Measurements from ENCODE around the gene IL17RB.

IL17RB gene

GRCh38 chr3:53806182-53807116, 39.9 kb upstream of the IL17RB start:
- DNase-seq: no peak
- no peak for TF ChIP-seq GATA1 (IDR thresholded peaks at IDR 0.05; ENCODE audit: low read depth, low read length)
- no peak for TF ChIP-seq POLR2A (IDR thresholded peaks at IDR 0.05; ENCODE audit: low read length)

DNA sequence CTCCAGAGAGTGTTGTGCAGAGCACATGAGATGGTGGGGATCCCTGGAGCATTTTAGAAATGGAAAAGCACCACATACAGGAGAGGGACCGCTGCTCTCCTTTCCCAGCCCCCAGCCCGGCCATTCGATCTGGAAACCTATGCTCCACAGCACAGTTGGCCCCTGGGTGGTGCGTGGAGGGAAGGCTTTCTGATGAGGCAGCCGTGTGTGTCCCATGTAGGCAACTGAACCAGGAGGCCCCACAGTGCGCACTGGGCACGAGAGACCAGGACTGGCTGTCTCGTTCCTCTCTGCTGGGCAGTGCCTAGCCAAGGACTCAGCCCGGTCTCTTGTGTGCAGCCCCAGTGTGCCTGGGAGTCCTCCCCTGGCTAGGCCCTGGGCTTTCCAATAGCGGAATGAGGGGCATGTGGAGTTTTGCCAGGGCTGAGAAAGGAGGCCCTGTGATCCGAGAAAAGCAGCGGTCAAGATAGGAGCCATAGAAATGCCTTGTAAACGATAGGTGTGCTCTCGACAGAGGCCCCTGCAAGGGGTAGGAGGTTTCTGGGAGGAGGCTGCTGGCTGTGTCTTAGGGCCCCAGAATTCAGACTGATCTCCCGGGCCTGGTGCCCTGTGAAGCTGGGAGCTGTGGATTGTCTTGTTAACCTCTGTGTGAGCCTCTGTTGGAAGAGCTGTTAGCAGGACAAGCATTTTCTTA, 39.1 kb upstream of the IL17RB start:
- TF ChIP-seq POLR2A (IDR thresholded peaks at IDR 0.05; ENCODE audit: low read length): no peak
- TF ChIP-seq GATA1 (IDR thresholded peaks at IDR 0.05; ENCODE audit: low read depth, low read length): no peak
- DNase-seq: no peak

- TF ChIP-seq GATA1 (IDR thresholded peaks at IDR 0.05; ENCODE audit: low read depth, low read length) (no peak), POLR2A (IDR thresholded peaks at IDR 0.05; ENCODE audit: low read length) (no peak)
- DNase-seq: no peak
Observed at GRCh38 chr3:53808496-53808895, 37.9 kb upstream of the IL17RB start.

- no peak for DNase-seq
- no peak for TF ChIP-seq GATA1 (IDR thresholded peaks at IDR 0.05; ENCODE audit: low read depth, low read length)
- TF ChIP-seq POLR2A (IDR thresholded peaks at IDR 0.05; ENCODE audit: low read length): no peak
Observed at GRCh38 chr3:53809267-53809666, 37.1 kb upstream of the IL17RB start.

DNA sequence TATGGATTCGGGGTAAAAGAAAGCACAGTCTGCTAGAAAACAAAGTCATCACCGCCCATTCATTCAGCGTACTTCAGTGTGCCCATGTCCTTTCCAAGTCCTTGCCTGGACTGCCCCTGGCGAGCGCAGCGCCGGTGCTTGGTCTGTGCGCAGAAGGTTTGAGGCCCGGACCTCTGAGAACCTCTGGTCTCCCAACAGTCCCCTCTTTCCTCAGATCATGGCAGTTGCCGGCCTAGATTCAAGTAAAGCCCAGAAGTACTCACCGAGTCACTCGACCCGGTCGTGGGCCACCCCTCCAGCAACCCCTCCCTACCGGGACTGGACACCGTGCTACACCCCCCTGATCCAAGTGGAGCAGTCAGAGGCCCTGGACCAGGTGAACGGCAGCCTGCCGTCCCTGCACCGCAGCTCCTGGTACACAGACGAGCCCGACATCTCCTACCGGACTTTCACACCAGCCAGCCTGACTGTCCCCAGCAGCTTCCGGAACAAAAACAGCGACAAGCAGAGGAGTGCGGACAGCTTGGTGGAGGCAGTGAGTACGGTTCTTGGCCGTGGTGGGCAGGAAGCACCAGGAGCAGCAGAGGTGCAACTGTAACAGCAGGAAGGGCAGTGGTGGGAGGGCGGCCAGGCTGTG, 36.5 kb upstream of the IL17RB start:
- DNase-seq: no peak
- TF ChIP-seq GATA1 (IDR thresholded peaks at IDR 0.05; ENCODE audit: low read depth, low read length) (no peak), POLR2A (IDR thresholded peaks at IDR 0.05; ENCODE audit: low read length) (no peak)

GRCh38 chr3:53811143-53811927, 35.0 kb upstream of the IL17RB start:
- DNase-seq: no peak
- no peak for TF ChIP-seq POLR2A (IDR thresholded peaks at IDR 0.05; ENCODE audit: low read length)
- TF ChIP-seq GATA1 (IDR thresholded peaks at IDR 0.05; ENCODE audit: low read depth, low read length): no peak

GRCh38 chr3:53812434-53812833, 33.9 kb upstream of the IL17RB start:
- DNase-seq: no peak

DNA sequence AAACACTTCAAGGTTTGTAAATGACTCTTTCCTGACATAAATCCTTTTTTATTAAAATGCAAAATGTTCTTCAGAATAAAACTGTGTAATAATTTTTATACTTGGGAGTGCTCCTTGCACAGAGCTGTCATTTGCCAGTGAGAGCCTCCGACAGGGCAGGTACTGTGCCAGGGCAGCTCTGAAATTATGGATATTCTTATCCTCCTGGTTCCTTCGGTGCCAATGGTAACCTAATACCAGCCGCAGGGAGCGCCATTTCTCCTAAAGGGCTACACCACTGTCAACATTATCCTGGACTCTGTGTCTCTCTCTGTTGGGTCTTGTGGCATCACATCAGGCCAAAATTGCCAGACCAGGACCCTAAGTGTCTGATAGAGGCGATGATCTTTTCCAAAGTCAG, 33.1 kb upstream of the IL17RB start:
- TF ChIP-seq POLR2A (IDR thresholded peaks at IDR 0.05; ENCODE audit: low read length) (no peak), GATA1 (IDR thresholded peaks at IDR 0.05; ENCODE audit: low read depth, low read length) (no peak)
- DNase-seq: no peak

More at GRCh38 chr3:53812434-53812833, 33.9 kb upstream of the IL17RB start:
- no peak for TF ChIP-seq POLR2A (IDR thresholded peaks at IDR 0.05; ENCODE audit: low read length)
- no peak for TF ChIP-seq GATA1 (IDR thresholded peaks at IDR 0.05; ENCODE audit: low read depth, low read length)

DNA sequence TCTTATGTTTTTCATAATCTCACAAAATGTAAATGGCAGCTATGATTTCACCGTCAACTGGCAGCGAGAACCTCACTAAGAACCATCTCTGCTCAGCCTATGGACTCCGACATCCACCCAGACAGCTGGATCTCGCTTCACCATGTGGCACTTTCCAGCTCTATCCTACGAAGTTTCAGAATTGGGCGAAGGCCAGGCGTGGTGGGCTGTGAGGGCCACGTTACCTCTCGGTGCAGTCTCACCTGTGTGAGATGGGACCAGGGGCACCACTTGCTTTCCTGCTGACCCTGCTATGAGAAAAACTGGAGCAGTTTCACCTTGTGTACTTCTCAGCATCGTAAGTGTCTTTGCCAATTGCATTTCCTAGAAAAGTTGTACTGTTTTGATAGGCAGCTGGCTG, 32.5 kb upstream of the IL17RB start:
- no peak for DNase-seq
- no peak for TF ChIP-seq POLR2A (IDR thresholded peaks at IDR 0.05; ENCODE audit: low read length)

DNA sequence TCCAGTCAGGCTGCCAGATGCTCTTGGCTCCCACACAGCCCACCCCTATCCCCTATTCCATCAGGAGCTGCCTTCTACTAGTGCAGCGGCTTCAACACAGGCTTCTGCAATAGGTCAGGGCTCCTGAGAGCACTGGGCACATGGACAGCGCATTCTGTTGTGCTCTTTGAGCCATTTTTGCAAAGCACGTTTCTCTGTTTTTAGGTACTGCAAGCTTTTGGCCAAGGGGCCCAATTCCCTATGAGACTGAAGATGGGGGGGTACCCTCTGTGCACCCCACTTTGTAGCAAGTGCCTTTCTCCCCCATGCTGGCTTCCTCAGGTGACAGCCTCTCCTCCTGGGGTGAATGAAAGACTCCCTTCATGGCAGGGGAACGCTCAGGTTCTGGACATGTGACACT, 31.3 kb upstream of the IL17RB start:
- no peak for TF ChIP-seq POLR2A (IDR thresholded peaks at IDR 0.05; ENCODE audit: low read length)
- TF ChIP-seq GATA1 (IDR thresholded peaks at IDR 0.05; ENCODE audit: low read depth, low read length): no peak
- DNase-seq: no peak

DNA sequence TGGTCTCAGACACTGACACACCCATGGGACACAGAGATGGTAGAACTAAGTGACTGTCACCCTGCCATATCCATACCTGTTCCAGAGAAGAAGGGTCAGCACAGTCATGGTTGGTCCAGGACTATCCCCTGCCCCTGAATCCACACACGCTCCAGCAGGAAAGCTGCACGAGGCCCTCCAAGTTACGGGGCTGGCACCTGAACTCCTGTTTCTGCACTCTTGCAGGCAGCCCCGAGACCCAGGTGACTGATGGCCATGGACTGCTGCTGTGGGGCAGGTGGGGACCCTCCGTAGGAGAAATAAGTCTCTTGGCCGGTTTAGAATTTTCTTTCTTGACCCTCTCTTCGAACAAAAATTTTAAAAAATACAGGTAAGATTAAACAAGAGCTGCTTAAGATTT, 30.7 kb upstream of the IL17RB start:
- DNase-seq: no peak
- TF ChIP-seq GATA1 (IDR thresholded peaks at IDR 0.05; ENCODE audit: low read depth, low read length): no peak
- no peak for TF ChIP-seq POLR2A (IDR thresholded peaks at IDR 0.05; ENCODE audit: low read length)

DNA sequence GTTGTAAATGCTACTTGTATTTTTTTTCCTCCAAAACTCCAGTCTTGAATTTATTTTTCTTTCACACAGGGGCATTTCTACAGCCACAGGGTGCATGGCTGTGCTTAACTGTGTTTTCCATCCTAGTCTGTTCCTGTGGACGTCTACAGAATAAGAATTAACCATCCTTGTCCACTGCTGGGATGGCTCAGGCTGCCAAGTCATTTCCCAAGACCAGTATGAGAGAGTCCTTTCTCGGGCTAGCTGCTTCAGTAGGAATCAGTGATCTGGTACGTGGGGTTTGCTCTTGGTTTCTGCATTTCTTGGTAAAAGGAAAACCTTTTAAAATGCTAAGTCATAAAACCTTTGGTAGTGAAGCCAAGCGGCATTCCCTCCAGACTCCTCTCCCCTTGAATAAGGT, 29.9 kb upstream of the IL17RB start:
- no peak for DNase-seq
- no peak for TF ChIP-seq GATA1 (IDR thresholded peaks at IDR 0.05; ENCODE audit: low read depth, low read length)
- no peak for TF ChIP-seq POLR2A (IDR thresholded peaks at IDR 0.05; ENCODE audit: low read length)

DNA sequence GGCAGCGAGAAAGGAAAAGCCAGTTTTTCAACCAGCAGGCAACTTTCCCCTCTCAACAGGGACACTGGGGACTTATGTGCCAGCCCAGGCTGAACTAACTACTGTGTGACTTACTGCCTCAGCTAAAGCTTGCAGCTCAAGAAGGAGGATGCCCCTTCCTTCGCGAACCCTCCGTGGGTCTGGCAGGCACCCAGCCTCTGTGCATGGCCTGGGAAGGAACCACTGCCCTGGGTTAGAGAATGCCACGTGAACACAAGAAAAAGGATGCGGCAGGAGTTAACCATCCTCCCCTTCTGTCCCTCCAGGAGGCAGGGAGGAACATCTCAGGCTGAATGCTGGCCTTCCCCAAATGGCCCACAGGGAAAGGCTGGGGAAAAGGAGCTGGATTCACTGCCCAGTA, 29.2 kb upstream of the IL17RB start:
- no peak for TF ChIP-seq POLR2A (IDR thresholded peaks at IDR 0.05; ENCODE audit: low read length)
- TF ChIP-seq GATA1 (IDR thresholded peaks at IDR 0.05; ENCODE audit: low read depth, low read length): no peak
- no peak for DNase-seq

DNA sequence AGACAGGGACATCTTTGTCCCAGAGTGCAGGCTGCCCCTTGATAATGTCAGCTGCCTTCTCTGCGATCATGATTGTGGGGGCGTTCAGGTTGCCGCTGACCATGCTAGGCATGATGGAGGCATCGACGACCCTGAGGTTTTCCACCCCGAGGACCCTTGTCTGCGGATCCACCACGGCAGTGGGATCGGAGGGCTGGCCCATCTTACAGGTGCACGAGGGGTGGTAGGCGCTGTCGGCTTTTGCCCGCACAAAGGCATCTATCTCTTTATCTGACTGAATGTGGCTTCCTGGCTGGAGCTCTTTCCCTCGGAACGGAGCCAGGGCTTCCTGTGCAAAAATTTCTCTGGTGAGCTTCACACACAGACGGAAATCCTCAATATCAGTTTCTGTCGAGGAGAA, 28.6 kb upstream of the IL17RB start:
- TF ChIP-seq POLR2A (IDR thresholded peaks at IDR 0.05; ENCODE audit: low read length): no peak
- no peak for DNase-seq
